Measurements from ENCODE around the gene ZBTB5.
"Not testable (repeated sequence)": the region's sequence is repeated elsewhere in the genome, so short reads cannot be mapped to it uniquely, and the experiment has no call there.

ZBTB5 gene

GRCh38 chr9:37397948-37398347 is 67.3 kb downstream of the ZBTB5 start:
- not testable (repeated sequence) for DNase-seq

- no peak for DNase-seq
These were observed 69.6 kb downstream of the ZBTB5 start for GRCh38 chr9:37395663-37396062.

- no peak for DNase-seq
These were observed 70.0 kb downstream of the ZBTB5 start for GRCh38 chr9:37395229-37395628.

- DNase-seq = no peak
These were observed 73.0 kb downstream of the ZBTB5 start for GRCh38 chr9:37392272-37392671.

GRCh38 chr9:37390759-37391158 is 74.5 kb downstream of the ZBTB5 start:
- no peak for DNase-seq

All from DMS79 (cell line).